GM18520 (cell line): ENCODE data around the gene ACBD7.

Source experiments
- ATAC-seq: cut with Tn5 transposase; IDR thresholded peaks from one replicate; pipeline ENCODE4 v1.9.1; 2021; ENCODE audit not compliant: unreplicated experiment

ACBD7 gene

DNA sequence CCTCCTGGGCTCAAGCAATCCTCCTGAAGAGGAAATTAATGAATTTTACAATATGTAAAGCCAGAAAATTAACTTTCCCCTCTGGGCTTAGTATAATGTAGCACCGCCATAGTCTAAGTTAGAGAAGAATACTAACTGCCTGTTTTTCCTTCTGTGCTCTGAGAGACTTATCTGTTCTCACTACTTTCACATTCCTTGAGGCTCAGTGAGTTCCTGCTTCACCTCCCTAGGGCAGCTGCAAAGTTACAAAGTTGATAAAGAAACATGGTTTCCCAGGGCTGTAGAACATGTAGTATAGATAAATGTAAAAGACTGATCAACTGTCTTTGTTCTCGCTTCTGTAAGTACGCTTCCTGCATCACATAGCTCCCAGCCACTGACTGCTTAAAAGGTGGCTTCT, 60.8 kb downstream of the ACBD7 start:
- ATAC-seq, result no peak
